HepG2 (cell line): ENCODE results near the gene TTC31. TPM values are rescaled to one million over a fixed set of nuclear protein-coding genes. Genes with fewer than 3 reads are reported as not detected.

Experiments used
- ATAC-seq: fragments of 200-7000 bp; cut with Tn5 transposase; 3 replicates; pipeline ENCODE4 v1.9.1; 2020; ENCODE audit warnings: mild to moderate bottlenecking, moderate library complexity
- BruUV-seq: library from RNA; stranded (reverse); fragments of 400-500 nt; replicated peaks from 2 replicates; lab custom pipeline; 2021; lab: Mats Ljungman, UMichigan
- CTCF ChIA-PET: fragments of 300-600 bp; formaldehyde crosslinking; extraction: SDS; loops from one replicate; lab custom pipeline; 2021; ENCODE audit warnings: low total read pairs, inconsistent platforms, low intra/inter-chr PET ratio; lab: Yijun Ruan, JAX
- POLR2A ChIA-PET: fragments of 350-600 bp; sonication (Branson Sonifier 250); formaldehyde crosslinking; loops from one replicate; lab custom pipeline; 2020; ENCODE audit warnings: antibody characterized with exemption, inconsistent platforms; lab: Yijun Ruan, JAX
- DNase-seq: peaks from one replicate; pipeline ENCODE4 v3.0.0-alpha.2; 2015; ENCODE audit warnings: low spot score
- FAIRE-seq: peaks from 3 replicates; lab custom pipeline; 2011; peaks lifted over from hg19 to GRCh38; lab: Jason Lieb, UNC
- H2AFZ ChIP-seq: one replicate; pipeline ENCODE4 v1.6.1; 2011; ENCODE audit warnings: low read length, inconsistent platforms
- H3K27ac ChIP-seq: fragments of 300-600 bp; 3 replicates; pipeline ENCODE4 v1.8.0; 2011; ENCODE audit warnings: mixed run types, mild to moderate bottlenecking, mixed read lengths, low read length, inconsistent platforms; ENCODE audit not compliant: insufficient read depth; ENCODE audit errors: extremely low read length
- H3K27me3 ChIP-seq, 2 experiments: fragments of 200-600 bp in 1 of 2; 2 replicates in 1 of 2; 3 replicates in 1 of 2; pipeline versions ENCODE4 v1.6.0 to v1.8.0; 2011; ENCODE audit warnings: low read length in 2 of 2, mild to moderate bottlenecking in 2 of 2, moderate library complexity in 2 of 2, inconsistent platforms in 1 of 2; ENCODE audit not compliant: insufficient read depth in 2 of 2, control insufficient read depth in 1 of 2
- H3K36me3 ChIP-seq, 2 experiments: fragments of 200-600 bp in 1 of 2; replicated peaks in 1 of 2; 2 replicates in 1 of 2; 3 replicates in 1 of 2; pipeline versions ENCODE4 v1.5.1 to v1.8.0; 2011; ENCODE audit warnings: low read length in 2 of 2, inconsistent platforms in 1 of 2; ENCODE audit not compliant: insufficient read depth in 2 of 2, control insufficient read depth in 1 of 2
- H3K4me1 ChIP-seq: 2 replicates; pipeline ENCODE4 v1.5.1; 2012; ENCODE audit warnings: low read length, inconsistent platforms; ENCODE audit not compliant: insufficient read depth
- H3K4me2 ChIP-seq: 2 replicates; pipeline ENCODE4 v1.6.0; 2011; ENCODE audit warnings: low read depth, low read length, inconsistent platforms
- H3K4me3 ChIP-seq, 3 experiments: fragments of 200-600 bp in 1 of 3; sonication (generic), shearing (Covaris generic) in 1 of 3; replicated peaks in 1 of 3; 2 replicates each; pipeline ENCODE4 v1.5.1; 2011 to 2016; ENCODE audit warnings: low read length in 3 of 3, inconsistent platforms in 2 of 3, low read depth in 2 of 3, mild to moderate bottlenecking in 2 of 3, control low read depth in 1 of 3, mixed read lengths in 1 of 3; ENCODE audit not compliant: insufficient read depth in 1 of 3
- H3K79me2 ChIP-seq: one replicate; pipeline ENCODE4 v1.6.1; 2011; ENCODE audit warnings: low read length, inconsistent platforms; ENCODE audit not compliant: insufficient read depth
- H3K9ac ChIP-seq: 2 replicates; pipeline ENCODE4 v1.6.0; 2011; ENCODE audit warnings: mild to moderate bottlenecking, low read depth, low read length, inconsistent platforms; ENCODE audit not compliant: insufficient read depth
- H3K9me3 ChIP-seq: 2 replicates; pipeline ENCODE4 v1.5.1; 2012; ENCODE audit warnings: mild to moderate bottlenecking, low read length
- H4K20me1 ChIP-seq: 2 replicates; pipeline ENCODE4 v1.6.0; 2011; ENCODE audit warnings: inconsistent platforms, mild to moderate bottlenecking, low read length, moderate library complexity; ENCODE audit not compliant: insufficient read depth
- FOXK2 ChIP-seq: fragments of 450-650 bp; IDR thresholded peaks from 2 replicates; pipeline ENCODE4 v1.6.1; 2016
- HNRNPH1 ChIP-seq: fragments of 200-400 bp; formaldehyde crosslinking; optimal IDR thresholded peaks from 2 replicates; pipeline ENCODE3; 2017; ENCODE audit warnings: mild to moderate bottlenecking, low read depth, low read length
- HOXA9 ChIP-seq: sonication (generic); formaldehyde crosslinking; IDR thresholded peaks from 2 replicates; pipeline ENCODE4 v1.8.1; 2022; ENCODE audit warnings: missing genetic modification reagents, mild to moderate bottlenecking, moderate library complexity, borderline replicate concordance
- IKZF4 ChIP-seq: sonication (generic); formaldehyde crosslinking; IDR thresholded peaks from 2 replicates; pipeline ENCODE4 v1.5.1; 2020; ENCODE audit warnings: borderline replicate concordance, mild to moderate bottlenecking, low read depth, missing genetic modification reagents; ENCODE audit errors: not compliant biosample characterization
- KLF16 ChIP-seq, 2 experiments: sonication (generic) in 1 of 2; formaldehyde crosslinking in 1 of 2; IDR thresholded peaks; 2 replicates each; pipeline versions ENCODE4 v1.6.1 to v1.8.0; 2016 to 2023; ENCODE audit warnings: missing genetic modification reagents in 2 of 2, missing compliant biosample characterization in 1 of 2
- MYC ChIP-seq: sonication (generic); formaldehyde crosslinking; IDR thresholded peaks from 2 replicates; pipeline ENCODE4 v1.9.0; 2021; ENCODE audit warnings: missing genetic modification reagents, borderline replicate concordance
- NRL ChIP-seq: sonication (generic); formaldehyde crosslinking; IDR thresholded peaks from 2 replicates; pipeline ENCODE4 v1.5.0; 2020; ENCODE audit warnings: missing genetic modification reagents, mild to moderate bottlenecking, moderate library complexity, borderline replicate concordance
- PHF21A ChIP-seq: sonication (generic); formaldehyde crosslinking; IDR thresholded peaks from 2 replicates; pipeline ENCODE4 v1.5.0; 2020; ENCODE audit warnings: mild to moderate bottlenecking, missing genetic modification reagents
- RCOR2 ChIP-seq: IDR thresholded peaks from 2 replicates; pipeline ENCODE4 v1.6.1; 2016; ENCODE audit warnings: missing biosample characterization, missing genetic modification reagents
- REPIN1 ChIP-seq: sonication (generic); formaldehyde crosslinking; IDR thresholded peaks from 2 replicates; pipeline ENCODE4 v1.8.0; 2022; ENCODE audit warnings: missing genetic modification reagents, low read depth, mild to moderate bottlenecking, borderline replicate concordance
- RORA ChIP-seq: sonication (generic); formaldehyde crosslinking; IDR thresholded peaks from 2 replicates; pipeline ENCODE4 v1.5.0; 2020; ENCODE audit warnings: mild to moderate bottlenecking, missing genetic modification reagents, moderate library complexity
- SMARCE1 ChIP-seq: fragments of 450-650 bp; IDR thresholded peaks from 2 replicates; pipeline ENCODE4 v1.6.1; 2017; ENCODE audit warnings: borderline replicate concordance
- TP53 ChIP-seq: sonication (generic); formaldehyde crosslinking; conservative IDR thresholded peaks from 2 replicates; pipeline ENCODE4 v1.4.0; 2020; ENCODE audit warnings: missing genetic modification reagents
- YEATS2 ChIP-seq: sonication (generic); formaldehyde crosslinking; IDR thresholded peaks from 2 replicates; pipeline ENCODE4 v1.4.0; 2020; ENCODE audit warnings: missing genetic modification reagents, borderline replicate concordance
- ZBTB42 ChIP-seq: sonication (generic); formaldehyde crosslinking; IDR thresholded peaks from 2 replicates; pipeline ENCODE4 v1.5.0; 2020; ENCODE audit warnings: mild to moderate bottlenecking, missing genetic modification reagents
- ZFP36L2 ChIP-seq: sonication (generic); formaldehyde crosslinking; IDR thresholded peaks from 2 replicates; pipeline ENCODE4 v1.4.0; 2020; ENCODE audit warnings: missing genetic modification reagents
- ZNF180 ChIP-seq: sonication (generic); formaldehyde crosslinking; IDR thresholded peaks from 2 replicates; pipeline ENCODE4 v1.4.0; 2020; ENCODE audit warnings: low read depth, missing genetic modification reagents, borderline replicate concordance
- ZNF335 ChIP-seq: sonication (generic); formaldehyde crosslinking; IDR thresholded peaks from 2 replicates; pipeline ENCODE4 v1.4.0; 2020; ENCODE audit warnings: missing genetic modification reagents
- ZNF670 ChIP-seq: sonication (generic); formaldehyde crosslinking; IDR thresholded peaks from 2 replicates; pipeline ENCODE4 v1.8.0; 2022; ENCODE audit warnings: mild to moderate bottlenecking, missing genetic modification reagents, borderline replicate concordance
- ZNF83 ChIP-seq: sonication (generic); formaldehyde crosslinking; IDR thresholded peaks from 2 replicates; pipeline ENCODE4 v1.4.0; 2020; ENCODE audit warnings: missing genetic modification reagents, mild to moderate bottlenecking, borderline replicate concordance
- ZSCAN29 ChIP-seq: sonication (generic); formaldehyde crosslinking; conservative IDR thresholded peaks from 2 replicates; pipeline ENCODE4 v1.4.0; 2020; ENCODE audit warnings: mild to moderate bottlenecking, missing genetic modification reagents
- WGBS: methylation state at CpG from one replicate; pipeline ENCODE4 v1.1.6; 2017; ENCODE audit warnings: low lambda C conversion rate; 5-methylcytosine and 5-hydroxymethylcytosine counted together
- in situ Hi-C: cut with HindIII; loops from 2 replicates; pipeline ENCODE4 v1.10.0; 2017; ENCODE audit warnings: low pct_unique_long_range_greater_than_20kb; ENCODE audit not compliant: extremely low pct_ligation_motif_present
- intact Hi-C: fragments of 100-400 bp; cut with micrococcal nuclease; formaldehyde crosslinking; loops from one replicate; pipeline ENCODE4 v1.10.0; 2022; ENCODE audit not compliant: unreplicated experiment
- polyA plus RNA-seq, 8 experiments: library from polyadenylated mRNA; depleted of rRNA in 3 of 8; stranded (reverse) in 7 of 8; unstranded in 1 of 8; fragments of >200 nt; fragmentation: Illumina TruSeq in 4 of 8; extraction: Trizol in 4 of 8; gene quantifications; 2 replicates each; pipeline versions ENCODE4 v1.2.1 to v1.2.3, GENCODE V29; 2011 to 2016; ENCODE audit warnings: low read depth in 4 of 8, missing spikeins in 1 of 8, mixed read lengths in 1 of 8; ENCODE audit not compliant: insufficient read depth in 1 of 8
- total RNA-seq, 5 experiments: library from RNA; depleted of rRNA; stranded (reverse); fragments of >200 nt; fragmentation: Illumina TruSeq; extraction: Trizol; gene quantifications; 2 replicates each; pipeline ENCODE4 v1.2.3, GENCODE V29; 2016; ENCODE audit warnings: low read depth in 1 of 5
- TF ChIP-seq, protein P1 (sequence below): sonication (generic); formaldehyde crosslinking; IDR thresholded peaks from 2 replicates; pipeline ENCODE4 v1.5.1; 2020; ENCODE audit warnings: missing genetic modification reagents, mild to moderate bottlenecking, borderline replicate concordance

TTC31 gene
- total and polyA plus RNA-seq, 2 of the 13 experiments (the other 11 are each of a cell fraction or from before 2014, with no cell fraction given), result 28.3 to 39.5 TPM

DNA sequence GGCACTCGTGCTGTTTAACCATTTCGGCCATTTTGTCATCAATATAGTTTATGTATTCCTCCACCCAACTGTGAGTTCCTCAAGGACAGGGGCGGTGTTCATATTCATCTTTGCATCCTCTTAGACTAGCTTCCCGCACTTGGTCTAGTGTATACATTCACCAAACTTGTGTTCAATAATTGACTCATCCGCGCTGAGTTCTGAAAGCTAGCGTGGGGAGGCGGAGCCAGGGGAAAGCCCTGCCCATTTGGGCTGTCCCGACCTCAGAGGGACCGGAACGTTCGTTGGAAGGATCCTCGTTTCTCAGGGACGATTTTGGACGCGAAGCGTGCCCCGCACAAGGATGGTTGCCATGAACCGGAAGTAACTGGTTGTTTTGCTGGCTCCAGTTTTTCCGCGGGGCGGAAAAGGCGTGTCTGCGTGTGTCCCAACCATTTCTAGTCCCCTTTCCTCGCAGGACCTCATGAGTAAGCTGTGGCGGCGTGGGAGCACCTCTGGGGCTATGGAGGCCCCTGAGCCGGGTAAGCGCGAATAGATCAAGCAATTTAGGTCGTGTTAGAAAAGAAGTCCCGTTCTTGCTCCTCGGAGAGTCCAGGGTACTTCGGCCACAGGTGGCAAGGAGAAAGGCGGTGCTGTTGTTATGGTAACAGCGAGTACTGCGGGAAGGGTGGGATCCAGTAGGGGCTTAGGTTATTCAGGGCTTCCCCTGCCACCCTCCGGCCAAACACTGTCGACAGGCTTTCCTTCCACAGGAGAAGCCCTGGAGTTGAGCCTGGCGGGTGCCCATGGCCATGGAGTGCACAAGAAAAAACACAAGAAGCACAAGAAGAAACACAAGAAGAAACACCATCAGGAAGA, 28.0 kb upstream of the TTC31 start, which contains the start of gene INO80B:
Gene INO80B (plus strand): TSS at position 434 of the 858 bp plus-strand sequence. CDS start 30 bp downstream, at position 464.
- POLR2A ChIA-PET, result interaction anchor here (0.8 to 12.4 kb wide), 16 partner anchors 12 to 74 kb away, joined by 3 to 342 read pairs (median 6); partner anchors contain the start of genes AUP1, CCDC142, DQX1 and HTRA2
- H3K27ac ChIP-seq, result peak within 1 kb of the TSS; percentile 17
- TSS peak; percentile 38 for BruUV-seq
- no peak for TF ChIP-seq ZFP36L2
- peak; percentile 98 for TF ChIP-seq ZNF335 (CRISPR knock-in tag)
- TF ChIP-seq TP53 (CRISPR knock-in tag), result no peak
- peak; percentile 39 for TF ChIP-seq IKZF4 (CRISPR knock-in tag)
- no peak for TF ChIP-seq RCOR2 (CRISPR knock-in tag)
- TF ChIP-seq, protein P1, sequence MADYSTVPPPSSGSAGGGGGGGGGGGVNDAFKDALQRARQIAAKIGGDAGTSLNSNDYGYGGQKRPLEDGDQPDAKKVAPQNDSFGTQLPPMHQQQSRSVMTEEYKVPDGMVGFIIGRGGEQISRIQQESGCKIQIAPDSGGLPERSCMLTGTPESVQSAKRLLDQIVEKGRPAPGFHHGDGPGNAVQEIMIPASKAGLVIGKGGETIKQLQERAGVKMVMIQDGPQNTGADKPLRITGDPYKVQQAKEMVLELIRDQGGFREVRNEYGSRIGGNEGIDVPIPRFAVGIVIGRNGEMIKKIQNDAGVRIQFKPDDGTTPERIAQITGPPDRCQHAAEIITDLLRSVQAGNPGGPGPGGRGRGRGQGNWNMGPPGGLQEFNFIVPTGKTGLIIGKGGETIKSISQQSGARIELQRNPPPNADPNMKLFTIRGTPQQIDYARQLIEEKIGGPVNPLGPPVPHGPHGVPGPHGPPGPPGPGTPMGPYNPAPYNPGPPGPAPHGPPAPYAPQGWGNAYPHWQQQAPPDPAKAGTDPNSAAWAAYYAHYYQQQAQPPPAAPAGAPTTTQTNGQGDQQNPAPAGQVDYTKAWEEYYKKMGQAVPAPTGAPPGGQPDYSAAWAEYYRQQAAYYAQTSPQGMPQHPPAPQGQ (CRISPR knock-in tag), result peak; percentile 97; the same call in 1 of the 2 replicates
- no peak for TF ChIP-seq ZBTB42 (CRISPR knock-in tag)
- TF ChIP-seq PHF21A (CRISPR knock-in tag), result peak; percentile 70
- TF ChIP-seq RORA, result no peak
- TF ChIP-seq HOXA9 (CRISPR knock-in tag), result no peak
- TF ChIP-seq KLF16 (CRISPR knock-in tag; IDR thresholded peaks at IDR 0.05), result peak; percentile 94 to 100
- no peak for TF ChIP-seq ZNF180 (CRISPR knock-in tag)
- TF ChIP-seq FOXK2, result peak; percentile 91
- TF ChIP-seq SMARCE1, result no peak
- TF ChIP-seq ZNF83, result peak; percentile 58; the same call in 1 of the 2 replicates
- peak; percentile 81 for TF ChIP-seq NRL (CRISPR knock-in tag)
- TF ChIP-seq YEATS2, result peak; percentile 97
- no peak for TF ChIP-seq HNRNPH1
- TF ChIP-seq ZNF670, result peak; percentile 98
- TF ChIP-seq ZSCAN29, result no peak; the same call in 1 of the 2 replicates
- TF ChIP-seq MYC (CRISPR knock-in tag), result peak; percentile 87; the same call in 1 of the 2 replicates
- peak; percentile 99 for TF ChIP-seq REPIN1

More for the DNA sequence above, 28.0 kb upstream of the TTC31 start, which contains the start of gene INO80B:
- Histone ChIP-seq H3K4me1 (peaks cover 50% of the 10 kb centered on the region), H3K4me2 (peak within 1 kb of the TSS; percentile 98), H3K79me2 (peaks cover 22% of the 10 kb centered on the region), H2AFZ (peak within 1 kb of the TSS; percentile 32), H3K36me3 (no peaks in the 10 kb centered on the region), H3K27me3 (no peaks in the 10 kb centered on the region; a peak in 1 of 5 replicates), H4K20me1 (no peaks in the 10 kb centered on the region), H3K9me3 (no peaks in the 10 kb centered on the region), H3K4me3 (peak within 1 kb of the TSS; percentile 65 to 89 (median 84)), H3K9ac (peak within 1 kb of the TSS; percentile 71)
- in situ Hi-C loops (no loop called here), intact Hi-C loops (loop anchor here (1.0 kb wide), 2 partner anchors 15 to 28 kb away; partner anchors contain the start of gene TTC31)
- DNase-seq (peak; percentile 97), ATAC-seq (peak; percentile 22), FAIRE-seq (peak; percentile 94)
- 4% methylated on average over 39 of the region's 40 CpGs for WGBS
- CTCF ChIA-PET, result interaction anchor here (0.9 kb wide), 1 partner anchor 28 kb away, joined by 3 read pairs; the partner anchor contains the start of genes CCDC142 and TTC31
